ENCODE data around the gene POF1B. TPM values are rescaled to one million over a fixed set of nuclear protein-coding genes. Genes with fewer than 3 reads are reported as not detected.

Gene POF1B
- total RNA-seq = not detected in 2 replicates

GRCh38 chrX:85379174-85379907 is at the start of gene POF1B:
Gene POF1B, minus strand, starts transcription at chrX:85379665. Its CDS starts 211 bp downstream, at chrX:85379454.

GRCh38 chrX:85243761-85244449 is 135.6 kb downstream of the POF1B start, which contains the start of the genes SATL1 and ZNF711:
Gene SATL1, minus strand, starts transcription at chrX:85243779. Its CDS starts 134,811 bp downstream, at chrX:85108968.
Gene ZNF711, plus strand, starts transcription at chrX:85243991. Its CDS starts 3,582 bp downstream, at chrX:85247573.

Other genes with a start within 250 kb of the POF1B start
- not detected in 2 replicates for gene SATL1, start 135.9 kb downstream of the POF1B start, total RNA-seq
- under 0.01 and 0.69 TPM in 2 replicates for gene ZNF711, start 135.7 kb downstream of the POF1B start, total RNA-seq